ENCODE data around the gene CNTNAP2. TPM values are rescaled to one million over a fixed set of nuclear protein-coding genes. Genes with fewer than 3 reads are reported as not detected.

Gene CNTNAP2
- total and polyA plus RNA-seq, 4 experiments from 2014 or later = 0.19 to 0.50 (median 0.20) TPM; not detected in 1

GRCh38 chr7:147524726-147525250 is 1408.2 kb downstream of the CNTNAP2 start:
- DNase-seq = no peak
- CTCF ChIA-PET (ENCODE audit: partially characterized antibody) = no interaction called here
- no peaks in the 10 kb centered on the region for H3K36me3 Mint-ChIP-seq
- no peaks in the 10 kb centered on the region for H3K4me1 Mint-ChIP-seq
- Histone ChIP-seq H3K27ac (ENCODE audit: low read depth, low read length) (no peak overlapping the region), H3K9me3 (ENCODE audit: control insufficient read depth in 1 of 2, low read length in 2 of 2) (no peaks in the 10 kb centered on the region), H3K4me1 (ENCODE audit: insufficient read depth, low read length) (no peaks in the 10 kb centered on the region), H3K36me3 (ENCODE audit: insufficient read depth, low read length) (no peaks in the 10 kb centered on the region), H3K27me3 (ENCODE audit: insufficient read depth, low read length) (no peaks in the 10 kb centered on the region), H3K4me3 (ENCODE audit: low read length in 2 of 2) (no peak overlapping the region)
- intact Hi-C loops (cut with micrococcal nuclease) = no loop called here
- H3K9me3 Mint-ChIP-seq = peaks cover 0 to 7% (median 4%) of the 10 kb centered on the region in 8 donors
- no peak overlapping the region for H3K27ac Mint-ChIP-seq
- POLR2A ChIA-PET (ENCODE audit: partially characterized antibody) = no interaction called here
- no peaks in the 10 kb centered on the region for H3K27me3 Mint-ChIP-seq
- H3K4me3 Mint-ChIP-seq = no peak overlapping the region

- H3K27me3 Mint-ChIP-seq = no peaks in the 10 kb centered on the region
- CTCF ChIA-PET (ENCODE audit: partially characterized antibody) = no interaction called here
- no peaks in the 10 kb centered on the region for H3K9me3 ChIP-seq (ENCODE audit: control insufficient read depth in 1 of 2, low read length in 2 of 2)
- H3K4me1 ChIP-seq (ENCODE audit: insufficient read depth, low read length) = no peaks in the 10 kb centered on the region
- no peaks in the 10 kb centered on the region for H3K36me3 ChIP-seq (ENCODE audit: insufficient read depth, low read length)
- no peak overlapping the region for H3K4me3 Mint-ChIP-seq
- DNase-seq = no peak
- POLR2A ChIA-PET (ENCODE audit: partially characterized antibody) = no interaction called here
- no peak overlapping the region for H3K27ac Mint-ChIP-seq
- no peaks in the 10 kb centered on the region for H3K27me3 ChIP-seq (ENCODE audit: insufficient read depth, low read length)
- H3K27ac ChIP-seq (ENCODE audit: low read depth, low read length) = no peak overlapping the region
- H3K4me1 Mint-ChIP-seq = no peaks in the 10 kb centered on the region
- H3K9me3 Mint-ChIP-seq = peaks cover 0 to 8% (median 4%) of the 10 kb centered on the region in 8 donors
- H3K4me3 ChIP-seq (ENCODE audit: low read length in 2 of 2) = no peak overlapping the region
- H3K36me3 Mint-ChIP-seq = no peaks in the 10 kb centered on the region
- intact Hi-C loops (cut with micrococcal nuclease) = no loop called here
Observed at GRCh38 chr7:147525325-147525724, 1408.7 kb downstream of the CNTNAP2 start.

- Mint-ChIP-seq H3K27me3 (no peaks in the 10 kb centered on the region), H3K36me3 (no peaks in the 10 kb centered on the region), H3K9me3 (peaks cover 0 to 25% (median 4%) of the 10 kb centered on the region in 8 donors), H3K4me1 (peaks cover 0 to 4% (median 0%) of the 10 kb centered on the region in 4 donors), H3K27ac (no peak overlapping the region), H3K4me3 (no peak overlapping the region)
- Histone ChIP-seq H3K27me3 (ENCODE audit: insufficient read depth, low read length) (no peaks in the 10 kb centered on the region), H3K9me3 (ENCODE audit: control insufficient read depth in 1 of 2, low read length in 2 of 2) (no peaks in the 10 kb centered on the region), H3K4me1 (ENCODE audit: insufficient read depth, low read length) (no peaks in the 10 kb centered on the region), H3K36me3 (ENCODE audit: insufficient read depth, low read length) (no peaks in the 10 kb centered on the region), H3K4me3 (ENCODE audit: low read length in 2 of 2) (no peak overlapping the region), H3K27ac (ENCODE audit: low read depth, low read length) (no peak overlapping the region)
- intact Hi-C loops (cut with micrococcal nuclease) = no loop called here
- ChIA-PET POLR2A (ENCODE audit: partially characterized antibody) (no interaction called here), CTCF (ENCODE audit: partially characterized antibody) (no interaction called here)
- DNase-seq = no peak
Observed at GRCh38 chr7:147535701-147536111, 1419.1 kb downstream of the CNTNAP2 start.

- Histone ChIP-seq H3K27me3 (ENCODE audit: insufficient read depth, low read length) (no peaks in the 10 kb centered on the region), H3K36me3 (ENCODE audit: insufficient read depth, low read length) (no peaks in the 10 kb centered on the region), H3K9me3 (ENCODE audit: control insufficient read depth in 1 of 2, low read length in 2 of 2) (no peaks in the 10 kb centered on the region), H3K4me3 (ENCODE audit: low read length in 2 of 2) (no peak overlapping the region), H3K27ac (ENCODE audit: low read depth, low read length) (no peak overlapping the region), H3K4me1 (ENCODE audit: insufficient read depth, low read length) (no peaks in the 10 kb centered on the region)
- peaks cover 0 to 4% (median 0%) of the 10 kb centered on the region in 4 donors for H3K4me1 Mint-ChIP-seq
- H3K9me3 Mint-ChIP-seq = peaks cover 3 to 21% (median 6%) of the 10 kb centered on the region in 8 donors
- H3K4me3 Mint-ChIP-seq = no peak overlapping the region
- no peaks in the 10 kb centered on the region for H3K27me3 Mint-ChIP-seq
- ChIA-PET POLR2A (ENCODE audit: partially characterized antibody) (no interaction called here), CTCF (ENCODE audit: partially characterized antibody) (no interaction called here)
- no peaks in the 10 kb centered on the region for H3K36me3 Mint-ChIP-seq
- no peak for DNase-seq
- intact Hi-C loops (cut with micrococcal nuclease) = no loop called here
- H3K27ac Mint-ChIP-seq = no peak overlapping the region
Observed at GRCh38 chr7:147539685-147540084, 1423.1 kb downstream of the CNTNAP2 start.

- peaks cover 0 to 4% (median 0%) of the 10 kb centered on the region in 4 donors for H3K4me1 Mint-ChIP-seq
Observed at GRCh38 chr7:147540743-147541142, 1424.1 kb downstream of the CNTNAP2 start.

GRCh38 chr7:147541261-147541660 is 1424.7 kb downstream of the CNTNAP2 start:
- intact Hi-C loops (cut with micrococcal nuclease) = no loop called here
- no peaks in the 10 kb centered on the region for H3K36me3 ChIP-seq (ENCODE audit: insufficient read depth, low read length)
- Mint-ChIP-seq H3K4me3 (no peak overlapping the region), H3K36me3 (no peaks in the 10 kb centered on the region), H3K4me1 (peaks cover 0 to 4% (median 0%) of the 10 kb centered on the region in 4 donors), H3K27ac (no peak overlapping the region), H3K9me3 (peaks cover 4 to 23% (median 8%) of the 10 kb centered on the region in 8 donors), H3K27me3 (no peaks in the 10 kb centered on the region)
- no peaks in the 10 kb centered on the region for H3K9me3 ChIP-seq (ENCODE audit: control insufficient read depth in 1 of 2, low read length in 2 of 2)
- H3K4me1 ChIP-seq (ENCODE audit: insufficient read depth, low read length) = no peaks in the 10 kb centered on the region
- ChIA-PET POLR2A (ENCODE audit: partially characterized antibody) (no interaction called here), CTCF (ENCODE audit: partially characterized antibody) (no interaction called here)
- no peak overlapping the region for H3K4me3 ChIP-seq (ENCODE audit: low read length in 2 of 2)
- DNase-seq = no peak
- no peak overlapping the region for H3K27ac ChIP-seq (ENCODE audit: low read depth, low read length)
- no peaks in the 10 kb centered on the region for H3K27me3 ChIP-seq (ENCODE audit: insufficient read depth, low read length)

More at GRCh38 chr7:147540743-147541142, 1424.1 kb downstream of the CNTNAP2 start:
- H3K9me3 ChIP-seq (ENCODE audit: control insufficient read depth in 1 of 2, low read length in 2 of 2) = no peaks in the 10 kb centered on the region
- CTCF ChIA-PET (ENCODE audit: partially characterized antibody) = no interaction called here
- POLR2A ChIA-PET (ENCODE audit: partially characterized antibody) = no interaction called here
- intact Hi-C loops (cut with micrococcal nuclease) = no loop called here
- H3K27ac ChIP-seq (ENCODE audit: low read depth, low read length) = no peak overlapping the region
- no peak for DNase-seq
- no peaks in the 10 kb centered on the region for H3K36me3 ChIP-seq (ENCODE audit: insufficient read depth, low read length)
- no peaks in the 10 kb centered on the region for H3K36me3 Mint-ChIP-seq
- H3K4me1 ChIP-seq (ENCODE audit: insufficient read depth, low read length) = no peaks in the 10 kb centered on the region
- H3K27me3 Mint-ChIP-seq = no peaks in the 10 kb centered on the region
- peaks cover 3 to 20% (median 7%) of the 10 kb centered on the region in 8 donors for H3K9me3 Mint-ChIP-seq
- no peak overlapping the region for H3K27ac Mint-ChIP-seq
- no peaks in the 10 kb centered on the region for H3K27me3 ChIP-seq (ENCODE audit: insufficient read depth, low read length)
- H3K4me3 Mint-ChIP-seq = no peak overlapping the region
- no peak overlapping the region for H3K4me3 ChIP-seq (ENCODE audit: low read length in 2 of 2)

- Histone ChIP-seq H3K4me3 (ENCODE audit: low read length in 2 of 2) (no peak overlapping the region), H3K27ac (ENCODE audit: low read depth, low read length) (no peak overlapping the region), H3K27me3 (ENCODE audit: insufficient read depth, low read length) (no peaks in the 10 kb centered on the region), H3K4me1 (ENCODE audit: insufficient read depth, low read length) (no peaks in the 10 kb centered on the region), H3K36me3 (ENCODE audit: insufficient read depth, low read length) (no peaks in the 10 kb centered on the region), H3K9me3 (ENCODE audit: control insufficient read depth in 1 of 2, low read length in 2 of 2) (no peaks in the 10 kb centered on the region)
- ChIA-PET POLR2A (ENCODE audit: partially characterized antibody) (no interaction called here), CTCF (ENCODE audit: partially characterized antibody) (interaction anchor here (0.9 kb wide), 1 partner anchor 14 kb away, joined by 3 read pairs; no protein-coding TSS in a partner anchor)
- intact Hi-C loops (cut with micrococcal nuclease) = no loop called here
- Mint-ChIP-seq H3K27me3 (no peaks in the 10 kb centered on the region), H3K4me1 (no peaks in the 10 kb centered on the region), H3K9me3 (peaks cover 2 to 17% (median 11%) of the 10 kb centered on the region in 8 donors), H3K27ac (no peak overlapping the region), H3K4me3 (no peak overlapping the region), H3K36me3 (no peaks in the 10 kb centered on the region)
- no peak for DNase-seq
Observed at GRCh38 chr7:147547252-147547897, 1430.8 kb downstream of the CNTNAP2 start.
